ENCODE measurements around the gene ACRV1. TPM values are rescaled to one million over a fixed set of nuclear protein-coding genes. Genes with fewer than 3 reads are reported as not detected.

The ACRV1 gene
- total RNA-seq, 1 experiment from 2014 or later = not detected

DNA sequence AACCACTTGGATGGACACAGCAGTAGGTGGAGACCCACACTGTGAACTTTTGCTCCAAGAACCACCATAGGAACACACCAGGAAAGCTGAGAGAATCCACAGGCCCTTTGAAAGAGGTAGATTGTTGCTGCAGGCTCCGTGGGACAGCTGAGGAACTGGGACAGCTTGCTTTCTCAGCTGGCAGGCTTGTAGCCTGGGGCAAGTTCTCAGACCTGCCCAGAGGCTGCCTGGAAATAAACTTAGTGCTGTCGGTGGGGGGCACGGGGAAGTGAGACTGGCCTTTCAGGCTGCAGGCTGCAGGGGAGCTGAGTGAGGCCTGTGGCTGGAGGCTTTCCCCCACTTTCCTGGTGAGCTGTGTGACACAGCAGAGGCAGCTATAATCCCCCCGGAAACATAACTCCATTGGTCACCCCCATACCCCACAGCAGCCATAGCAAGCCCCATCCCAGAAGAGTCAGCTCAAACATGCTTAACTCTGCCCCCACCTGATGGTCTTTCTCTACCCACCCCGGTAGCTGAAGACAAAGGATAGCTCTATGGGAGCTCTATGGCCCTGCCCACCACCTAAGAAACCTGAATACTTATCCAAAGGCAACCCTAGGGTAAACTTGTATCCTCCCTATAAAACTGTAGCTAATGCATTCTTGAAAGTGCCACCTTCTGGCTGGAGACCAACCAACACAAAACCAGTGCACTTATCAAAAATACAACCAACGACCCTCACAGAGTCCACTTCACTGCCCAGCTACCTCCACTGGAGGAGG is 21.4 kb upstream of the ACRV1 start:
- Mint-ChIP-seq H3K27ac (ENCODE audit: unreplicated experiment) (no peak overlapping the region), H3K36me3 (ENCODE audit: insufficient read depth, unreplicated experiment) (no peaks in the 10 kb centered on the region), H3K27me3 (ENCODE audit: unreplicated experiment) (peaks cover 28% of the 10 kb centered on the region), H3K4me3 (ENCODE audit: low read depth, unreplicated experiment) (no peak overlapping the region), H3K9me3 (ENCODE audit: low read depth, unreplicated experiment) (no peaks in the 10 kb centered on the region), H3K4me1 (ENCODE audit: low read depth, unreplicated experiment) (no peaks in the 10 kb centered on the region)
- intact Hi-C loops (cut with micrococcal nuclease; ENCODE audit: unreplicated experiment) = no loop called here
- CTCF ChIA-PET = no interaction called here
- BruUV-seq (replicated peaks) = no TSS peak
- DNase-seq = no peak
- TF ChIP-seq CTCF (IDR thresholded peaks at IDR 0.05; ENCODE audit: unreplicated experiment) = no peak

DNA sequence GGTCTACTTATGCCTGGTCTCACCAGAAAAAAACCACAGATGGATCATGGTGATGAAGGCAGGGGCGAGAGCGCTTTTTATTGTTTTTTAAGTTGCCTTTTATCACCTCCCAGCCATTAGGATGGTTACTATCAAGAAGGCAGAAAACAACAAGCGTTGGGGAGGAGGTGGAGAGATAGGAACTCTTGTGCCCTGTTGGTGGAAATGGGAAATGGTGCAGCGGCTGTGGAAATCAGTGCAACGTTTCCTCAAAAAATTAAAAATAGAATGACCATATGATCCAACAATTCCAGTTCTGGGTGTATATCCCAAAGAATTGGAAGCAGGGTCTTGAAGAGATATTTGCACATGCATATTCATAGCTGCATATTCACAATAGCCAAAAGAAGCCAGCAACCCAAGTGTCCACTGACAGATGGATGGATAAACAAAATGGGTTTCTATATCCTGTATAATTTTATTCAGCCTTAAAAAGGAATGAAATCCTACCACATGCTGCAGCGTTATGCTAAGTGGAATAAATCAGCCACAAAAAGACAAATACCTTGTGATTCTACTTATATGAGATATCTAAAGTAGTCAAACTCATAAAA is 20.5 kb upstream of the ACRV1 start:
- no peak for TF ChIP-seq CTCF (IDR thresholded peaks at IDR 0.05; ENCODE audit: unreplicated experiment)
- no TSS peak for BruUV-seq (replicated peaks)
- Mint-ChIP-seq H3K27ac (ENCODE audit: unreplicated experiment) (no peak overlapping the region), H3K4me1 (ENCODE audit: low read depth, unreplicated experiment) (no peaks in the 10 kb centered on the region), H3K27me3 (ENCODE audit: unreplicated experiment) (peaks cover 18% of the 10 kb centered on the region), H3K4me3 (ENCODE audit: low read depth, unreplicated experiment) (no peak overlapping the region), H3K9me3 (ENCODE audit: low read depth, unreplicated experiment) (no peaks in the 10 kb centered on the region), H3K36me3 (ENCODE audit: insufficient read depth, unreplicated experiment) (no peaks in the 10 kb centered on the region)
- DNase-seq = no peak
- CTCF ChIA-PET = no interaction called here
- intact Hi-C loops (cut with micrococcal nuclease; ENCODE audit: unreplicated experiment) = no loop called here

- H3K4me1 Mint-ChIP-seq (ENCODE audit: low read depth, unreplicated experiment) = no peaks in the 10 kb centered on the region
- peaks cover 13% of the 10 kb centered on the region for H3K27me3 Mint-ChIP-seq (ENCODE audit: unreplicated experiment)
- no peak overlapping the region for H3K4me3 Mint-ChIP-seq (ENCODE audit: low read depth, unreplicated experiment)
- intact Hi-C loops (cut with micrococcal nuclease; ENCODE audit: unreplicated experiment) = no loop called here
- no TSS peak for BruUV-seq (replicated peaks)
- no peak for DNase-seq
- H3K27ac Mint-ChIP-seq (ENCODE audit: unreplicated experiment) = no peak overlapping the region
- CTCF ChIA-PET = no interaction called here
- TF ChIP-seq CTCF (IDR thresholded peaks at IDR 0.05; ENCODE audit: unreplicated experiment) = no peak
- H3K9me3 Mint-ChIP-seq (ENCODE audit: low read depth, unreplicated experiment) = no peaks in the 10 kb centered on the region
- no peaks in the 10 kb centered on the region for H3K36me3 Mint-ChIP-seq (ENCODE audit: insufficient read depth, unreplicated experiment)
Measured at GRCh38 chr11:125694951-125695350, 14.3 kb upstream of the ACRV1 start.

DNA sequence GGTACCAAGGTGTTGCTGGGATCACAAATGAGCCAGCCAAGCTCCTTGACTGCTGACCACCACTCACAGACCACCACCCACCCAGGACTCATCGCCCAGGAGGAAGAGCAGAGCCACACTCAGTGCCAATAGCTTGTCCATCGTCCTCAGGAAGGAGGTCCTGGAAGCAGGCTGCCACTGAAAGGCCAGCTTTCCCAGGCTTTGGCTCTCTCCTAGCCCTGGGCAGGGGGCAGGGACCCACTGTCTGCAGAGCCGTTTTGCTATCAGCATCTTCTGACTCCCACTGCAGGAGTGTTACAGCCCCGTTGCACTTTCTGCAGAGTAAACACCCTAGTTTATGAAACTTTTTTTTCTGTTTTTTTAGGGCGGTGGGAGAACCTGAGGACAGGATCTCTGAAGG is 12.2 kb upstream of the ACRV1 start:
- Mint-ChIP-seq H3K9me3 (ENCODE audit: low read depth, unreplicated experiment) (no peaks in the 10 kb centered on the region), H3K4me3 (ENCODE audit: low read depth, unreplicated experiment) (no peak overlapping the region), H3K36me3 (ENCODE audit: insufficient read depth, unreplicated experiment) (no peaks in the 10 kb centered on the region), H3K4me1 (ENCODE audit: low read depth, unreplicated experiment) (no peaks in the 10 kb centered on the region), H3K27ac (ENCODE audit: unreplicated experiment) (no peak overlapping the region), H3K27me3 (ENCODE audit: unreplicated experiment) (no peaks in the 10 kb centered on the region)
- CTCF ChIA-PET = no interaction called here
- no TSS peak for BruUV-seq (replicated peaks)
- DNase-seq = no peak
- no peak for TF ChIP-seq CTCF (IDR thresholded peaks at IDR 0.05; ENCODE audit: unreplicated experiment)
- intact Hi-C loops (cut with micrococcal nuclease; ENCODE audit: unreplicated experiment) = no loop called here

All from Calu3 (cell line).